SJSA1 (cell line): ENCODE results near the gene EPC1. TPM values are rescaled to one million over a fixed set of nuclear protein-coding genes. Genes with fewer than 3 reads are reported as not detected.
A peak's percentile ranks its signal among the peaks of the same experiment; 100 is the strongest.
"Not testable (repeated sequence)": the region's sequence is repeated elsewhere in the genome, so short reads cannot be mapped to it uniquely, and the experiment has no call there.

Experiments
- DNase-seq, 2 experiments: peaks; one replicate each; pipeline ENCODE4 v3.0.0-alpha.2; 2015 to 2020; ENCODE audit warnings: low spot score in 2 of 2, low read depth in 1 of 2
- H3K27ac ChIP-seq: fragments of 250-450 bp; sonication (Bioruptor Pico); 2 replicates; pipeline ENCODE4 v1.5.1; 2020; ENCODE audit warnings: mild to moderate bottlenecking, moderate library complexity
- H3K27me3 ChIP-seq: fragments of 250-450 bp; sonication (Bioruptor Pico); replicated peaks from 2 replicates; pipeline ENCODE4 v1.5.1; 2020; ENCODE audit warnings: mild to moderate bottlenecking, moderate library complexity
- H3K36me3 ChIP-seq: fragments of 250-450 bp; sonication (Bioruptor Pico); 2 replicates; pipeline ENCODE4 v1.5.1; 2020; ENCODE audit warnings: mild to moderate bottlenecking
- H3K4me1 ChIP-seq: fragments of 250-450 bp; sonication (Bioruptor Pico); replicated peaks from 2 replicates; pipeline ENCODE4 v1.6.1; 2021; ENCODE audit warnings: mild to moderate bottlenecking
- H3K4me3 ChIP-seq: fragments of 250-450 bp; sonication (Bioruptor Pico); 2 replicates; pipeline ENCODE4 v1.5.1; 2020; ENCODE audit warnings: mild to moderate bottlenecking
- H3K9me3 ChIP-seq: fragments of 250-450 bp; sonication (Bioruptor Pico); replicated peaks from 2 replicates; pipeline ENCODE4 v1.5.1; 2020; ENCODE audit warnings: mild to moderate bottlenecking
- total RNA-seq: library from RNA; depleted of rRNA; stranded (reverse); fragments of >200 nt; shearing (Covaris generic); gene quantifications from 2 replicates; pipeline ENCODE4 v1.2.3, GENCODE V29; 2014

Gene EPC1
- total RNA-seq, 1 experiment from 2014 or later: 22.0 TPM

DNA sequence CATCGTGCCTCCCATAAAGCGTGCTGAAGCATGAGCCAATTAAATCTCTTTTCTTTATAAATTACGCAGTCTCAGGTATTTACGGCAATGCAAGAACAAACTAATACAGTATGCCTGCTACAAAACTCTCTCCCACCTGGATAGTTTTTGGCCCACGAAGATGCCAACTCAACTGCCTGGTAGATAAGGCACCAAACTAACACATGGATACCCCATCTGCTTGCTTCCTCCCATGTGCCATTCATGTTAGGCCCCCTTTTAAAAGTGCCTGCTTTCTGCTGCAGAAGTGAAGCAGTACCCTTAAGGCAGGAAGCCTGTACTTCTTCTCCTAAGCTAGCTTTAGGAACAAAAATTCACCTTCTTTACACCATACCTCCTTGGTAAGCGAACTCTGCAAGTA, 15.6 kb upstream of the EPC1 start:
- Histone ChIP-seq H3K4me3 (no peak overlapping the region), H3K27me3 (no peaks in the 10 kb centered on the region), H3K4me1 (no peaks in the 10 kb centered on the region; the same call in 1 of the 2 replicates), H3K36me3 (no peaks in the 10 kb centered on the region), H3K27ac (no peak overlapping the region), H3K9me3 (no peaks in the 10 kb centered on the region)
- no peak for DNase-seq

DNA sequence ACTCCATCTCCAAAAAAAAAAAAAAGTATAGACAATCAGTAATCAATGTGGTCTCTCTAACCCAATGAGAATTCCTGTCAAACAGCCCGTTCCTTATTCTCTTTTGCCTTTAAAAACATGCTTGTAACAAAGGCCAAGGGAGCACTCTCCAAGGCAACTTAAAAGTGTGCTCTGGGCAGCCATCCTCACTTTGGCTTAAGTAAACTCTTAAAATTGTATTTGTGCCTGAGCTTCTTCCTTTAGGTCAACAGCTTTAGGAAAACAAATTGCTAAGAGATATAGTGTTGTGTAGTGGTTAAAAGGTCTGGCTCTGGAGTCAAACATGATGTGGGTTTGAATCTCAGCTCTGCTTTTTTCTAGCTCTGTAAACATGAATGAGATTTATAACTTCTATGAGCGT, 13.9 kb upstream of the EPC1 start:
- Histone ChIP-seq H3K36me3 (no peaks in the 10 kb centered on the region), H3K9me3 (no peaks in the 10 kb centered on the region), H3K27me3 (no peaks in the 10 kb centered on the region), H3K4me1 (no peaks in the 10 kb centered on the region), H3K4me3 (no peak overlapping the region), H3K27ac (no peak overlapping the region)
- no peak for DNase-seq

DNA sequence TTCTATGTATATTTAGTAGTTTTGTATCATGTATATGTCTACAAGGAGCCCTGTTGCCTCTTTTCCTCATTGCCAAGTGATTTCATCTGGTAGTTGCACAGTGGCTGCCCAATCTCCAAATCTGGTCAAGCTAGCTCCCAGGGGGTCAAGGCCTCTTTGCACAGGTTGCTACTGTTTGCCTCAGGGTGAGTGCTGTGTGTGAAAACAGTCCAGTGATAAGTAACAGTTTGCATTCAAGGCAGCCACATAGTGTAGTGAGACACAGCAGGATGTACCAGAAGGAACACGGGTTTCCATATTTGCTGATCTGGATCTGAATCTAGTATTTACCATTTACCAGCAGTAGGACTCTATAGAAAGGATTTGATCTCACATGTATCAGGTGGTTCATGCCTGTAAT, 13.3 kb upstream of the EPC1 start:
- Histone ChIP-seq H3K4me1 (no peaks in the 10 kb centered on the region), H3K36me3 (no peaks in the 10 kb centered on the region), H3K27me3 (no peaks in the 10 kb centered on the region), H3K4me3 (no peak overlapping the region), H3K9me3 (no peaks in the 10 kb centered on the region), H3K27ac (no peak overlapping the region)
- no peak for DNase-seq

DNA sequence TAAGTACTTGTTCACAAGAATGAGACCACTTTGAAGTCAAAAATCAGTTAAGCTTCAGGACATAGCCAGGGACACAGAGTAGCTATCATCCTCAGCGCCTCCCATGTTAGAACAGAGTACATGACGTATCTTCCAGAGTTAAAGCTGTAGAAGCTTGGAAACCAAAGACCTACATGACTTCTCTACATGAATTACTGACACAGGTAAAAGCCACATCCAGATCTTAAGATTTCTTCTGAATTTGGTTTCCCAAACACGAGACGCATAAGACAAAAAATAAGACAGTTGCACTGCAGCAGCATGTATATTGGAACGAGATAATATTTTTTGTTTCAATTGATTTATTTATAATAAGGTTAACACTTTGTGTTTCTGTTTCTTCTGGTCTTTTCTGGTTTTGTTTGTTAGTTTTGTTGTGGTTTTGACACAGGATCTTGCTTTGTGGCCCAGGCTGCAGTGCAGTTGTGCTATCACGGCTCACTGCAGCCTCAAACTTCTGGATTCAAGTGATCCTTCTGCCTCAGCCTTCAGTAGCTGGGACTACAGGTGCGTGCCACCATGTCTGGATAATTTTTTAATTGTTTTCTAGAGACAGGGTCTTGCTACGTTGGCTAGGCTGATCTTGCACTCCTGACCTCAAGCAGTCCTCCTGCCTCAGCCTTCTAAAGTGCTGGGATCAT, 10.2 kb upstream of the EPC1 start:
- Histone ChIP-seq H3K4me1 (peaks cover 13% of the 10 kb centered on the region), H3K36me3 (no peaks in the 10 kb centered on the region), H3K4me3 (no peak overlapping the region), H3K27me3 (no peaks in the 10 kb centered on the region), H3K27ac (no peak overlapping the region), H3K9me3 (no peaks in the 10 kb centered on the region)
- no peak for DNase-seq

DNA sequence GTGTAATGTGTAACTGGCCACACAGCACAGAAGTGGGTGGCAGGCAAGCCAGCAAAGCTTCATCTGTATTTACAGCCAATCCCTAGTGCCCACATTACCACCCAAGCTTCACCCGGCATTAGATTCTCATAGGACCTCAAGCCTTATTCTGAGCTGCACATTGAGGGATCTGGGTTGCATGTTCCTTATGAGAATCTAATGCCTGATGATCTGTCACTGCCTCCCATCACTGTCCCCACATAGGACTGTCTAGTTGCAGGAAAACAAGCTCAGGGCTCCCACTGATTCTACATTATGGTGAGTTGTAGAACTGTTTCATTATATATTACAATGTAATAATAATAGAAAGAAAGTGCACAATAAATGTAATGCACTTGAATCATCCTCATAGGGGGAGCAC, 7.7 kb upstream of the EPC1 start:
- not testable (repeated sequence) for H3K4me3 ChIP-seq, H3K9me3 ChIP-seq, H3K36me3 ChIP-seq, DNase-seq, H3K27ac ChIP-seq, H3K27me3 ChIP-seq
- peaks cover 14% of the 10 kb centered on the region for H3K4me1 ChIP-seq

DNA sequence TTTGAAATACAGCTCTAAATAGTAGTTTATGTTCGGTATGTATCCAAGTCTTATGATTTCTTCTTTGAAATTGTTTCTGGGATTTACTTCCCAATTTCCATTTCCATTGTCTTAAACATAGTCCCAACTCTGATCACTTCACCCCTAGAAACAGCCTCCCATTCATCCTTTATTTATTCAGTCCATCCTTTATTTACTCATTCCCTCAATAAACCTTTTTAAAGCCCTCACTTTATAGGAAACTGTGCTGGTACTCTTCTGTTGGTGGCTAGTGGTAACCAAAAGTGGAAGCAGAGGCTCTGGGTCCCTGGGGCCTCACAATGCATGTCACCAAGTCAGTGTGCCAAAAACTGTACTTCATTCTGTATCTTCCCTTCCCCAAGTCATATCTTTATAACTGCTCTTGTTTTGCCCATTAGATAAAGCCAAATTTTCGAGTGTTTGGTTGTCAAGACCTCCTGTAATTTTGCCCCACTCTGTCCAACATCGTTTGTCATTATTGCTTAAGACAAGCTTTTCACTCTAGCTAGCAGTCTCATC, 3.9 kb upstream of the EPC1 start:
- no peak overlapping the region for H3K27ac ChIP-seq
- peaks cover 18% of the 10 kb centered on the region for H3K4me1 ChIP-seq
- H3K27me3 ChIP-seq: no peaks in the 10 kb centered on the region
- H3K9me3 ChIP-seq: no peaks in the 10 kb centered on the region
- peaks cover 13% of the 10 kb centered on the region for H3K36me3 ChIP-seq
- DNase-seq: no peak
- no peak overlapping the region for H3K4me3 ChIP-seq

DNA sequence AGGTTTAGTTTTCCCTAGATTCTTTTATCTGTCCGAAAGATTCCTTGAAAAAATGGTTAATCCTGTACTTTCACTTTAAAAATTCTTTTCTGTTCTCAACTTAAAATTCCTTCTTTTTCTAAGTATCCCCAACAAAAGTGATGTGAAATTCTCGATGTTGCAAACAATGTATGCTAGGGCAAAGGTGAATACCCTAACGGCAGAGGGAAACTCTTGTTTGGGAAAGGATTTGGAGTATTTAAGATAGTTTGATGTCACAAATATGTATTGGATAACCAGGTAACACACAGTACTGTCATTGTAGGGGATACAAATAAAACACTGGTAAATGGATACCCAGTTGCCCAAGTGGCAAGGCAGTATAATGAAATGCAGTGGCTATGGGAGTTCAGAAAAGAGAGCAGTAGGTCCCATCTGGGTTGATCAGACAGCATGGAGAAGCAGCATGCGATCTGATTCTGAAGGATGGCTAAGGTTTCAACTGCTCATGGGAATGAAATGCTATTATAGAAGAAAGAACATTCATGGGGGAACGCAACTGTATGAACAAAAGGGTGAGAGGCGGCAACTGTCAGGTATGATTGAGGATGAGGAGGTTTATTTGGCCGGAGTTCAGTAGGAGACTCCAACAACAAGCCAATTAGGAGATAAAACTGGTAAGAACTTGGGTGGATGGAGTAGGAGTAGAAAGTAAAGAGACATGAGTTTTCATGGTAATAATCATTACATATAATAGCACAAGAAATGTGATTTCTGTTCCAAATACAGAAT, 3.2 kb upstream of the EPC1 start:
- no peak for DNase-seq
- H3K27ac ChIP-seq: no peak overlapping the region

DNA sequence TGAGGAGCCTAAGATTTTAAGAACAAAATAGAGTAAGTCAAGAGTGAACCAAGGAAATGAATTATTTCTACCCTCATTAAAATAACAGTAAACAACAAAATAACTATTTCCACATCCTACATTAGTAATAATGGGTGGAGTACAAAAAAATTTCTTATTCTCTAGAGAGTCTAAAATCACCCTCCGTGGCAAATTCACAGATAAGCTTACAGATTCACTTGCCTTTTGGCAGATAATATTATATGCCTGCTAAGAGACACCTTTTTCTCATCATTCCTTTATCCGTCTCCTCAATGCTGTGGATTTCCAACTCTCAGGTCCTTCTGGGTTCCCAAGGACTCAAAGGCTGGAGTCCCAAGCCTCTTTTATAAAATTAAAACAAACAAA, 2.2 kb upstream of the EPC1 start:
- Histone ChIP-seq H3K4me1 (peaks cover 27% of the 10 kb centered on the region), H3K4me3 (no peak overlapping the region), H3K36me3 (peaks cover 30% of the 10 kb centered on the region), H3K27ac (no peak overlapping the region), H3K9me3 (no peaks in the 10 kb centered on the region), H3K27me3 (no peaks in the 10 kb centered on the region)
- DNase-seq: no peak

More for the DNA sequence above, 3.2 kb upstream of the EPC1 start:
- Histone ChIP-seq H3K27me3 (no peaks in the 10 kb centered on the region), H3K4me1 (peaks cover 22% of the 10 kb centered on the region), H3K4me3 (no peak overlapping the region), H3K9me3 (no peaks in the 10 kb centered on the region), H3K36me3 (peaks cover 20% of the 10 kb centered on the region)

DNA sequence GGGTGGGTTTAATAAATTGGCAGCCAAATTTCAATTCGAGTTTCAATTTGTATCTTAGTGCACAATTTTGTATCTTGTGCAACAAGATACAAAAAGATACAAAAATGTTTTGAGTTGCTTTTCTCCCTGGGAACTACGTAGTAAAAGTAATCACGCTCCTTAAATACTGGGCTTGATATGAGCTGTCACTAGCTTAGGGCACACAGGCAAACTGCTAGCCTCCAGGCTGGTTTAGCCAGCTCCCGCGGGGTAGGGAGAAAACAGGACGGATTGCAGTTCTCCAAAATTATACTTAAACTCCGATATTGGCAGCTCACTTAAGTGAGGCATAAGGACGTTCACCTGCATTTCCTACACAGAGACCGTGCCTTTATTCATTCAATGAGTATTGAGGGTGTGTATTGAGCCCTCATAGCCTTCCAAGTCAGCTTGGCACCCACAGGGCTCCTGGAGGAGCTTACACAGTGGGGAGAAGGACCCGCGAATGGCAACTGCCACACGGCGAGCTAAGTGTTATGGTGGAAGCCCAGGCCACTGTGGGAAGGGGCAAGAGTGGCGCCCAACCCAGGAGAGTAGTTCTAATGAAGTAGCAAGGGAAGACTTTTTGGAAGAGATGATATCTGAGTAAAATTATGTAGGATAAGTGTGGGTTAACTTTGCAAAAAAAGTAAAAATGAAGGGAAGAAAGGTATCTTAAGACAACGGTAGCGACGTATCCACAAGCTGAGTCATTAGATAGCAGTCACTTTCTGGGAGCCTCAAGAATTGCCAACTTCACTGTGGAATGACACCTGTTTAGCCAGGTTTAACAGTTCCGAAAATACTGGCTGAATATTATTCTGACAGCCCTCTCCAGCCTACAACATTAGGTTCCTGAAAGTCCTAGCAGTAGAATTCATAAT, 1.6 kb upstream of the EPC1 start:
- H3K27ac ChIP-seq: no peak overlapping the region
- H3K36me3 ChIP-seq: peaks cover 36% of the 10 kb centered on the region
- H3K4me3 ChIP-seq: no peak overlapping the region
- H3K9me3 ChIP-seq: no peaks in the 10 kb centered on the region
- H3K27me3 ChIP-seq: no peaks in the 10 kb centered on the region
- H3K4me1 ChIP-seq: peaks cover 26% of the 10 kb centered on the region
- no peak for DNase-seq

DNA sequence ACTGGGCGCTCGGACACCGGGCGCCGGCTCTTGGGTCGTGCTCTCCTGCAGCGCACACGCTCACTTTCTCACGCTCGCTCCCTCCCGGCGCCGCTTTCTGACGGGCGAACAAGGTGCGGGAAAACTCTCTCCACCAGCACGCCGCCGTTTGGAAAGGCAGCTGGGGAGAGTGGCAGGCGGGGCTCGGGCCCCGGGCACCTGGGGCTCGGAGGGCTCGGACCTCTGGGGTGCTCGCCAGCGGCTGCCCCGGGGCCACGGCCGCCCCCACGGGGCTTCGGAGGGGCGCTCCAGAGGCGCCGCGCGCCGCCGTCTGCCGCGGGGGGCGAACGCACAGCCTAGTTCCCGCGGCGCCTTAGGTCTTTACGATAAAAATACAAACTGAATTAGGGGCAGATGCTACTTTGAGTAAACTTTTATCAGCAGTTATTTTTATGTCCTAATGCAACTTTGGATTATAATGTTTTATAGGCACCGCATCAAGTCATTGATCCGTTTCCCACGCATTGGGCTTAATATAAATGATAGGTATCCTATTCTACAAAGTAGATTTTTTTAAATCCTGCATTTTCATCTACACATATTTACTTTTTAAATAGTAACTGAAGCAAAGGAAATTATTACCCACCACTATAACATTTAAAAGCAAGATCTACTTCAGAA, 535 bp upstream of the EPC1 start:
- peak overlapping the region; percentile 88 for H3K4me3 ChIP-seq
- peak overlapping the region; percentile 100 for H3K27ac ChIP-seq
- H3K4me1 ChIP-seq: peaks cover 17% of the 10 kb centered on the region
- peaks cover 41% of the 10 kb centered on the region for H3K36me3 ChIP-seq
- DNase-seq: no peak
- no peaks in the 10 kb centered on the region for H3K27me3 ChIP-seq
- H3K9me3 ChIP-seq: no peaks in the 10 kb centered on the region

DNA sequence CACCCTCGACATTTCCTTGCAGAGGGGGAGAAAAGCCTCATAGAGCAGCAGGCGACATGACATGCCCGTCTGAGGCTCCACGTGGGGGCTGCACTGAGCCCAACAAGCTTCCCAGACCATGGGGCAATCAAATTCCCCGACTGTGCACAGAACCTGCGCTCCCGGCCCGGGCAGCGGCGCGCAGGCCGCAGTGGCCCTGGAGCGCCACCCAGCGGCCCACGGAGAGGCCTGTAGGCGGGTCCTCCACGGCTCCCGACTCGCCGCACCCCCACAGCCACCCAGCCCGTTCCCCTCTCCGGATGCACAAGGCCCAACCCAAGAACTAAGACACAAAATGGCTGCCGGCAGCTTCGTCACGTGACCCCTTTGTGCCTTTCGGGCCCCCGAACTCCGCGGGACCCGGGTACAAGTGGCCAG, 816 bp downstream of the EPC1 start:
- peaks cover 43% of the 10 kb centered on the region for H3K36me3 ChIP-seq
- H3K4me1 ChIP-seq: peaks cover 13% of the 10 kb centered on the region
- no peaks in the 10 kb centered on the region for H3K27me3 ChIP-seq
- peak; percentile 95 to 98 for DNase-seq
- H3K9me3 ChIP-seq: no peaks in the 10 kb centered on the region
- peak overlapping the region; percentile 100 for H3K27ac ChIP-seq
- peak overlapping the region; percentile 88 for H3K4me3 ChIP-seq

DNA sequence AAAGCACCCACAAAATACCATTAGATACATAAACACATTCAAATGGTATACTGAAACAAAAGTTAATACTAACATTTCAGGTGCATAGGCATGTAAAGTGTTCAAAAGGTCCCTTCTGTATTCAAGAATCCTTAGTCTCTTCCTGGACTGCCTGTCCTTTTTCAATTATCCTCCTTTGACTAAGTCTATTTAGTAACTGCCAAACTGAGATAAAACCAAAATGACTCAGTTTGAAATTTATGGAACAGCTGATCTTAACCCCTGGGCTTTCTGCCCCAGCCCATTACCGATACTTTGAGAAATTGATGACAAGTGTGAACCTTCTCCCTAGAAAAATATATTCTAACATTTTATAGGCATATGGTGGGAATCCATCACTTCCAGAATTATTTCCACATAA, 5.4 kb downstream of the EPC1 start:
- DNase-seq: no peak
- H3K36me3 ChIP-seq: peaks cover 49% of the 10 kb centered on the region
- no peaks in the 10 kb centered on the region for H3K27me3 ChIP-seq
- peaks cover 9% of the 10 kb centered on the region for H3K4me1 ChIP-seq
- no peak overlapping the region for H3K4me3 ChIP-seq
- H3K27ac ChIP-seq: no peak overlapping the region
- H3K9me3 ChIP-seq: no peaks in the 10 kb centered on the region

DNA sequence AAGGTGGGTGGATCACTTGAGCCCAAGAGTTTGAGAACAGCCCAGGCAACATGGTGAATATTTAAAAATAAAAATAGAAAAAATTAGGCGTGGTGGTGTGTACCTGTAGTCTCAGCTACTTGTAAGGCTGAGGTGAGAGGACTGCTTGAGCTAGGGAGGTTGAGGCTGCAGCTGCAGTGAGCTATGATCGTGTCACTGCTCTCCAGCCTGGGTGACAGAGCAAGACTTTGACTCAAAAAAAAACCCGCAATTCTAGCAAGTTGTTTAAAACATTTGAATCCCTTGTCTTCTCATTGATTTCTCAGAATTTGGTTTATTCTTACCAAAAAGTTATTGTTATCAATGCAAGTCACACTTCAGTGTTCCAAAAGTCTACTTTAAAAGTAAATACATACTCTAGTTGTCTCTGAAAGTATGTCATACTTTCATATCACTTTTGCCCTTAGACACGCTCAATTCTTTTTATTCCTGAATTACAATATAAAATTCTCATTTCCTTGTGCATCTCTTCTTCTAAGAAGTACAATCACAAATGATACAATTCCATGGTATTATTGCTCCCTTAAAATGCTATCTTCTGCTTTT, 6.3 kb downstream of the EPC1 start:
- H3K36me3 ChIP-seq: peaks cover 42% of the 10 kb centered on the region
- no peak overlapping the region for H3K27ac ChIP-seq
- no peak for DNase-seq
- H3K4me3 ChIP-seq: no peak overlapping the region
- H3K27me3 ChIP-seq: no peaks in the 10 kb centered on the region
- H3K4me1 ChIP-seq: peaks cover 9% of the 10 kb centered on the region
- H3K9me3 ChIP-seq: no peaks in the 10 kb centered on the region
